Upper lobe of right lung (tissue), 1 donor: ENCODE data around the gene KCNQ1OT1. TPM values are rescaled to one million over a fixed set of nuclear protein-coding genes. Genes with fewer than 3 reads are reported as not detected.

Experiments used
- ATAC-seq: fragments of 200-7000 bp; cut with Tn5 transposase; one replicate; pipeline ENCODE4 v1.9.1; 2020; ENCODE audit warnings: mild to moderate bottlenecking, moderate library complexity
- DNase-seq: peaks from one replicate; pipeline ENCODE4 v3.0.0-alpha.2; 2020
- H3K27ac ChIP-seq: fragments of 200-600 bp; one replicate; pipeline ENCODE4 v1.8.0; 2022
- H3K27me3 ChIP-seq: fragments of 200-600 bp; one replicate; pipeline ENCODE4 v1.8.0; 2022; ENCODE audit warnings: mild to moderate bottlenecking
- H3K36me3 ChIP-seq: fragments of 200-600 bp; one replicate; pipeline ENCODE4 v1.8.0; 2022
- H3K4me1 ChIP-seq: fragments of 200-600 bp; one replicate; pipeline ENCODE4 v1.8.0; 2022
- H3K4me3 ChIP-seq: fragments of 200-600 bp; one replicate; pipeline ENCODE4 v1.8.0; 2022; ENCODE audit warnings: mild to moderate bottlenecking
- H3K9me3 ChIP-seq: fragments of 200-600 bp; one replicate; pipeline ENCODE4 v1.8.0; 2022
- intact Hi-C: fragments of 100-400 bp; cut with DNase I; formaldehyde crosslinking; loops from one replicate; pipeline ENCODE4 v1.11.0; 2022
- total RNA-seq: library from RNA; stranded (reverse); fragmentation: NEBNext Ultra II Directional; extraction: Animal tissue kit (Norgen Biotek cat#: 25700); gene quantifications from one replicate; pipeline ENCODE4 v1.2.1, GENCODE V29; 2021
- TF ChIP-seq, protein P1 (sequence below): fragments of 200-600 bp; IDR thresholded peaks from one replicate; pipeline ENCODE4 v1.8.0; 2022; ENCODE audit warnings: antibody characterized with exemption
- donor health status: DM: no; HTN: yes; CAD: no; lungs with severe emphysema.

Gene KCNQ1OT1
- total RNA-seq, 1 donor from 2014 or later: 2.0 TPM

DNA sequence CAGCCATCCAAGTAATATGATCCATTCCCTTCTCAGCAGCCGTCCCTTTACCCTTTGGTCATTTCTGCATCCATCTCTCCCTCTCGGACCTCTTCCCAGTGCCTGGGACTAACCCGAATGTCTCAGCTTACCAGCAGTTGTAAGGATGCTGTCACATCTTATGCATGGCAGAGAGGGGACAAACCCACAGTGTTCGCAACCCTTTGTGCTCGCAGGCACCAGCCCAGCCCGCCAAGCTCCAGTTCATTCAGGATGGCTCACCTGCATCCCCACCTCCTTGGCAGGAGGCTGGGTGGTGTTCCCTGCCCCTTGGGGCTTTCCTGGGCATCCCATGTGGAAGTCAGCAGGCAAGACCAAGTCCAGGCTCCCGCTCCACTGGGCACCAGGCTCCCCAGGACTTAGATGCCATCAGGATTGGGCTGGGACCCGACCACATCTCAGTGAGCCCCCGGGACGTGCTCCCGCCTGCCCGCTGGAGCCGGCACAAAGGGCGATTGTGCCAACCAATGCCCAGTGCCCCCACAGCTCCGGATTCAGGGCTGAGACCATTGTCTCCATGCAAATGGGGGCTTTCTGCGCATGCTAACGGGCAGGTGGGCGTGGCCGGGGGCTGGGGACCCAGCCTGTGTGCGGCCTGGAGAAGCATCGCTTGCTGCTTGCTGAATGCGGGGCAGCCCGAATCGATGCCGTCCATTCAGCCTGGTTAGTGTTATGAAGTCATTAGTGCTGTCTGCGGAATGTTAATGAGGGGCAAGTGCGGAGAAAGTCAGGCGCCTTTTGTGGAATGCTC, 108.6 kb downstream of the KCNQ1OT1 start:
- no peaks in the 10 kb centered on the region for H3K9me3 ChIP-seq
- no peak overlapping the region for H3K4me3 ChIP-seq
- H3K36me3 ChIP-seq: no peaks in the 10 kb centered on the region
- TF ChIP-seq, protein P1, sequence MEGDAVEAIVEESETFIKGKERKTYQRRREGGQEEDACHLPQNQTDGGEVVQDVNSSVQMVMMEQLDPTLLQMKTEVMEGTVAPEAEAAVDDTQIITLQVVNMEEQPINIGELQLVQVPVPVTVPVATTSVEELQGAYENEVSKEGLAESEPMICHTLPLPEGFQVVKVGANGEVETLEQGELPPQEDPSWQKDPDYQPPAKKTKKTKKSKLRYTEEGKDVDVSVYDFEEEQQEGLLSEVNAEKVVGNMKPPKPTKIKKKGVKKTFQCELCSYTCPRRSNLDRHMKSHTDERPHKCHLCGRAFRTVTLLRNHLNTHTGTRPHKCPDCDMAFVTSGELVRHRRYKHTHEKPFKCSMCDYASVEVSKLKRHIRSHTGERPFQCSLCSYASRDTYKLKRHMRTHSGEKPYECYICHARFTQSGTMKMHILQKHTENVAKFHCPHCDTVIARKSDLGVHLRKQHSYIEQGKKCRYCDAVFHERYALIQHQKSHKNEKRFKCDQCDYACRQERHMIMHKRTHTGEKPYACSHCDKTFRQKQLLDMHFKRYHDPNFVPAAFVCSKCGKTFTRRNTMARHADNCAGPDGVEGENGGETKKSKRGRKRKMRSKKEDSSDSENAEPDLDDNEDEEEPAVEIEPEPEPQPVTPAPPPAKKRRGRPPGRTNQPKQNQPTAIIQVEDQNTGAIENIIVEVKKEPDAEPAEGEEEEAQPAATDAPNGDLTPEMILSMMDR: no peak
- intact Hi-C loops: no loop called here
- H3K4me1 ChIP-seq: no peaks in the 10 kb centered on the region
- no peaks in the 10 kb centered on the region for H3K27me3 ChIP-seq
- no peak overlapping the region for H3K27ac ChIP-seq
- ATAC-seq: no peak
- DNase-seq: peak; percentile 52

DNA sequence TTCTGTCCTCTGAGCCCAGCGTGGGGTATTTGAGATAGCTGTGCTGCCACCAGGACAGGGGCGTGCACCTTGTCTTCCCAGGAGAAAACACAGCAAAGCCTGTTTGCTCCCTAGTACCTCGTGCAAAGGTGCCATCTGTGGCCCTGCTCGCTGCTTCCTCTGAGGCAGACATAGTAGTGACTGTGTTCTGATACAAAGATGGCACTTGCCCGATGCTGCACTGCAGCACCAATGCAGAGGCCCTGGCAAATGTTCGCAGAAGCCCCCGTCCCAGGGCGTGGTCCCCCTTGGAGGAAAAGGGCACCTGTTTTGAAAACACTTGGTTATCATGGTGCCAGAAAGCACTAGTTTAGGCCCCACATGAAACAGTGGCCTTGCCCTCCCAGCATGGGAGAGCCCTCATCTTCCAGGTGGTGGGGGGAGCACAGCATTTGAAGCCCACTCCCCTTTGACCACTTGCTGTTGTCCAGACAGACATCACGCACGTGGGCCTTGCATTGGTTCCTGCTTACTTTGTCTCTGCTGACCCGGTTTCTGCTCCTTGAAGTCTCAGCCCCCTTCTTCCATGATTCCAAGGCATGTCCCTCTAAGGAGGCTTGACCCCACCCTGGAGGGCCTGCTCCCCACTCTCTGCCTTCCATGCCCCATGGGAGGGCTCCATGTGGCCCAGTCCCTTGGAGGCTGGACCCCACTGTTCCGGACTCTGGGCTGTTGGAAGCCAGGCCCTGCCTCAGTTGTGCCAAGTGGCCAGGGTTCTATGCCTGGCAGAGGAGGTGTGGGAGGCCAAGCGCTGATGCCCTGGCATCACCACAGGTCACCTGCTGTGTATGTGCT, 109.4 kb downstream of the KCNQ1OT1 start:
- no peaks in the 10 kb centered on the region for H3K27me3 ChIP-seq
- intact Hi-C loops: no loop called here
- TF ChIP-seq, protein P1: no peak

DNA sequence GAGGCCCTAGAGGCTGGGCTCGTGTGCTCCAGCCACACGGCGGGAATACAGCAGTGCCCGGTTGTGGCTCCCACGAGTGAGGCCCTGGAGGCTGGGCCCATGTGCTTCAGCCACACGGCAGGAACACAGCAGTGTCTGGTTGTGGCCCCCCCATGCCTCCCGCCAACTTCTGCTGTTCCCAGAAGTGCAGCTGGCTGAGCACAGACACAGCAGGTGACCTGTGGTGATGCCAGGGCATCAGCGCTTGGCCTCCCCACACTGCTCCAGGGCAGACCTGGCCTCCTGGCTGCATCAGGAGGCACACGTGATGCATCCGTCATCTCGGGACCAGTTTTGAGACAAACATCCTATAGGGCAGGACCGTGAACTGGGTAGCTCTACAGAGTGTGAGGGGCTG, 110.3 kb downstream of the KCNQ1OT1 start:
- no peaks in the 10 kb centered on the region for H3K4me1 ChIP-seq
- no peaks in the 10 kb centered on the region for H3K27me3 ChIP-seq
- no peak overlapping the region for H3K4me3 ChIP-seq
- intact Hi-C loops: no loop called here
- peak; percentile 45 for DNase-seq
- TF ChIP-seq, protein P1: no peak
- H3K9me3 ChIP-seq: no peaks in the 10 kb centered on the region
- no peak for ATAC-seq
- no peaks in the 10 kb centered on the region for H3K36me3 ChIP-seq
- no peak overlapping the region for H3K27ac ChIP-seq

More for the DNA sequence above, 109.4 kb downstream of the KCNQ1OT1 start:
- DNase-seq (peak; percentile 55), ATAC-seq (no peak)
- H3K9me3 ChIP-seq: no peaks in the 10 kb centered on the region
- no peak overlapping the region for H3K27ac ChIP-seq
- H3K4me1 ChIP-seq: no peaks in the 10 kb centered on the region
- H3K36me3 ChIP-seq: no peaks in the 10 kb centered on the region
- H3K4me3 ChIP-seq: no peak overlapping the region

DNA sequence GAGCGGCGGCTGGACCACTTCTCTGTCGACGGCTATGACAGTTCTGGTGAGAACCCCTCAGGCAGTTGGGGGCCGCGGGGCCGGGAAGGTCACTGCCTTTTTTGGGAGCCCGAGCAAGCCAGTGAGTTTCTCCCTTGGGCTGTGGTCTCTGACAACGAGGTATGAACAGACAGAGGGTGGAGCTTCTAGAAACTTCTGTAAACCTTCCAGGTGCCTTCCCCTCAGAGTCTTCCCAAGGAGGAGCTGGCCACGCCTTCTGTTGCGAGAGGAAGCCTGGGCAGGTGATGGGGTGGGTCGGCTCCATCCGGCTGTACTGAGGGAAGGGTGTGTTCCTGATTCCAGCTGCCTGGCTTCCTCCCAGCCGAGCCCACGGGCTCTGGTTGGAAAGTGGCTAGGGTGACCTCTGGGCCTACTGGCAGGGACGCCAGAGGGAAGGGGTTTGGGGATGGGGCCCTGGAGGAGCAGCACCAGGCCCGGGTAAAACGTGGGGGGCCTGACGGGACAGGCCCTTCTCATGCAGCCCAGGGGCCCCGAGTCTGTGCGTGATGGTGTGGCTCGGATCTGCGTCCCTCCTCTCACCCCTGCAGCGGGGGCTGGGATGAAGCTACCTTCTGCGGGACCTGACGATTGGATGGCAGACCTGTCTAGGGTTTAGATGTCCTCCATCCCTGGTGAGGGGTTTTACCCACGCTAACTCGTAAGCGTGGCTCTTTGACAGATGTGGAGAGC, 110.8 kb downstream of the KCNQ1OT1 start:
- Histone ChIP-seq H3K9me3 (no peaks in the 10 kb centered on the region), H3K27ac (no peak overlapping the region), H3K36me3 (no peaks in the 10 kb centered on the region), H3K4me1 (no peaks in the 10 kb centered on the region), H3K27me3 (no peaks in the 10 kb centered on the region), H3K4me3 (no peak overlapping the region)
- intact Hi-C loops: no loop called here
- DNase-seq: peak; percentile 57
- no peak for ATAC-seq
- TF ChIP-seq, protein P1: no peak

DNA sequence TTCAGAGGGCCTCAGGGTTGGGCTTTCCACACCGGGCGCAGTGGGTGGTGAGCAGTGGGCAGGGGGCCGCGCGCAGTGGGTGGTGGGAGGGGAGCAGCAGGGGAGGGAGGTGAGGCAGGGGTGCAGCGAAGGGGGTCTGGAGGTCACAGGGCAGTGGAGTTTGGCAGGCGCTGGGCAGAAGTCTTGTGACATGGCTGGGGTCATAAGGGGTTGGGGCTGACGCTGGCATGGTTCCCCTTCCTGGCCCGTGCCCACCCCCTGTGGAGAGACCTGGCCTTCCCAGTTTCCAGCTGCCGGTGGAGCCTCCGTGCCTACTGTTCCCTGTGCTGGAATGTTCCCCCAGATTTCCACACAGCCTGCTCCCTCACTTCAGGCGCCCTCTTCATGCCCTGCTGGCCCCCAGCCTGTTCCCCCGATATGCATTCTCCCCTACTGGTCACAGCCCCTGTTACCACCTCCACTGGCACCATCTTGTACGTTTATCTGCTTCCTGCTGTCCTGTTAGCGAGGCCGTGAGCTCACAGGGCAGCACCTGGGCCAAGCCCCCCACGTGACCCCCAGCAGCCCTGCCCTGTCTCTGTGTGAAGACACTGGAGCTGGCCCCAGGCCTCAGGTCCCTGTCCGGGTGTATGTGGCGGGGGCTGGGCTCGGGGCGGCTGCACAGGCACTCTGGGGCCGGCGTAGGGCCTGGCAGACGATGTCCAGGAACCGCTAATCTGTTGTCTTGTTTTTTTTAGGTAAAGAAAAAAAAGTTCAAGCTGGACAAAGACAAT, 111.6 kb downstream of the KCNQ1OT1 start:
- H3K27ac ChIP-seq: no peak overlapping the region
- TF ChIP-seq, protein P1: no peak
- H3K36me3 ChIP-seq: no peaks in the 10 kb centered on the region
- no peaks in the 10 kb centered on the region for H3K27me3 ChIP-seq
- H3K4me3 ChIP-seq: no peak overlapping the region
- no peaks in the 10 kb centered on the region for H3K4me1 ChIP-seq
- intact Hi-C loops: no loop called here
- H3K9me3 ChIP-seq: no peaks in the 10 kb centered on the region
- peak; percentile 52 for DNase-seq
- no peak for ATAC-seq
